OCI-LY3 (cell line): ENCODE results near the gene ATP2A3.

Experiments used
- H2AFZ ChIP-seq: fragments of 200-600, 300-600 bp; shearing (Covaris generic); 2 replicates; pipeline ENCODE4 v1.6.0; 2014; ENCODE audit warnings: antibody characterized with exemption, low read depth, low read length
- H3K27ac ChIP-seq: fragments of 200-600, 300-600 bp; sonication (generic); 2 replicates; pipeline ENCODE4 v1.5.1; 2014; ENCODE audit warnings: mild to moderate bottlenecking, low read length, moderate library complexity, mixed read lengths
- H3K27me3 ChIP-seq: fragments of 200-600, 300-600 bp; sonication (generic); 2 replicates; pipeline ENCODE4 v1.6.1; 2014; ENCODE audit warnings: low read depth, low read length, mixed read lengths
- H3K36me3 ChIP-seq: fragments of 200-600, 300-600 bp; sonication (generic); replicated peaks from 2 replicates; pipeline ENCODE3; 2014; ENCODE audit warnings: low read depth, low read length, mixed read lengths
- H3K4me1 ChIP-seq: fragments of 300-600, 200-600 bp; sonication (generic); 2 replicates; pipeline ENCODE4 v1.6.1; 2014; ENCODE audit warnings: low read length, mixed read lengths
- H3K4me2 ChIP-seq: fragments of 200-600, 300-600 bp; sonication (generic); 2 replicates; pipeline ENCODE4 v1.6.1; 2014; ENCODE audit warnings: low read length, mixed read lengths
- H3K4me3 ChIP-seq: fragments of 300-600, 200-600 bp; sonication (generic); 2 replicates; pipeline ENCODE4 v1.5.1; 2014; ENCODE audit warnings: antibody characterized with exemption, mild to moderate bottlenecking, low read length, moderate library complexity
- H3K79me2 ChIP-seq: fragments of 300-600, 200-600 bp; shearing (Covaris generic); 2 replicates; pipeline ENCODE4 v1.6.1; 2014; ENCODE audit warnings: mild to moderate bottlenecking, low read length, mixed read lengths
- H3K9ac ChIP-seq: fragments of 300-600, 200-600 bp; shearing (Covaris generic); 2 replicates; pipeline ENCODE4 v1.6.0; 2014; ENCODE audit warnings: mild to moderate bottlenecking, low read length, moderate library complexity
- H3K9me3 ChIP-seq: fragments of 200-600, 300-600 bp; shearing (Covaris generic); 2 replicates; pipeline ENCODE4 v1.6.1; 2014; ENCODE audit warnings: low read length, mixed read lengths; ENCODE audit not compliant: insufficient read depth
- H4K20me1 ChIP-seq: fragments of 200-600, 300-600 bp; sonication (generic); 2 replicates; pipeline ENCODE4 v1.6.1; 2016; ENCODE audit warnings: low read length, mixed read lengths; ENCODE audit not compliant: insufficient read depth
- EZH2phosphoT487 ChIP-seq: fragments of 200-600 bp; shearing (Covaris generic); IDR thresholded peaks from 2 replicates; pipeline ENCODE4 v1.6.1; 2018; ENCODE audit warnings: antibody characterized with exemption, mixed run types, low read depth
- TF ChIP-seq, protein P1 (sequence below): fragments of 200-600, 300-600 bp; sonication (generic); IDR thresholded peaks from 2 replicates; pipeline ENCODE4 v1.5.1; 2014; ENCODE audit warnings: antibody characterized with exemption, low read length, low read depth

The ATP2A3 gene

DNA sequence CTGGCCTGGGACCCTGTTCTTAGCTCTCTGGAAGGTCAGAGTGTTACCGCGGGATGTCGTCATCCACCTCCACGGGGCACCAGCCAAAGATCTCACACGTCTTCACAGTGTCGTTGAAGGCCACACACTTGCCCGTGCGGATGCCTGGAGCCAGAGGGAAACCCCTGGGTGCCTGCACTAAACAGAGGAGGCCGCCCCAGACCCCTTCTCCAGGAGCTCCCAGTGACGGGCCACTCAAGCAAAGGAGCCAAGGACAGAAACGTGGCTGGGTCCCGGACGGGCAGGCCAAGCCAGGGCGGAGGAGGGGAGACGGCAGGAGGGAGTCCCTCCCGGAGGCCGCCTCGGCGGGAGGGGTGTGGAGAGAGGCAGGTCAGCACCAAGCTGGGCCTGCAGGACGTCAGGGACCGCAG lies 60.4 kb downstream of the ATP2A3 start:
- no peak for TF ChIP-seq EZH2phosphoT487
- TF ChIP-seq, protein P1, sequence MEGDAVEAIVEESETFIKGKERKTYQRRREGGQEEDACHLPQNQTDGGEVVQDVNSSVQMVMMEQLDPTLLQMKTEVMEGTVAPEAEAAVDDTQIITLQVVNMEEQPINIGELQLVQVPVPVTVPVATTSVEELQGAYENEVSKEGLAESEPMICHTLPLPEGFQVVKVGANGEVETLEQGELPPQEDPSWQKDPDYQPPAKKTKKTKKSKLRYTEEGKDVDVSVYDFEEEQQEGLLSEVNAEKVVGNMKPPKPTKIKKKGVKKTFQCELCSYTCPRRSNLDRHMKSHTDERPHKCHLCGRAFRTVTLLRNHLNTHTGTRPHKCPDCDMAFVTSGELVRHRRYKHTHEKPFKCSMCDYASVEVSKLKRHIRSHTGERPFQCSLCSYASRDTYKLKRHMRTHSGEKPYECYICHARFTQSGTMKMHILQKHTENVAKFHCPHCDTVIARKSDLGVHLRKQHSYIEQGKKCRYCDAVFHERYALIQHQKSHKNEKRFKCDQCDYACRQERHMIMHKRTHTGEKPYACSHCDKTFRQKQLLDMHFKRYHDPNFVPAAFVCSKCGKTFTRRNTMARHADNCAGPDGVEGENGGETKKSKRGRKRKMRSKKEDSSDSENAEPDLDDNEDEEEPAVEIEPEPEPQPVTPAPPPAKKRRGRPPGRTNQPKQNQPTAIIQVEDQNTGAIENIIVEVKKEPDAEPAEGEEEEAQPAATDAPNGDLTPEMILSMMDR = no peak
- Histone ChIP-seq H3K27me3 (no peaks in the 10 kb centered on the region), H3K27ac (no peak overlapping the region), H3K4me1 (no peaks in the 10 kb centered on the region), H3K4me2 (no peak overlapping the region), H3K79me2 (no peaks in the 10 kb centered on the region), H3K9me3 (no peaks in the 10 kb centered on the region), H3K4me3 (no peak overlapping the region), H3K9ac (no peak overlapping the region), H2AFZ (no peak overlapping the region), H3K36me3 (no peaks in the 10 kb centered on the region), H4K20me1 (no peaks in the 10 kb centered on the region)

DNA sequence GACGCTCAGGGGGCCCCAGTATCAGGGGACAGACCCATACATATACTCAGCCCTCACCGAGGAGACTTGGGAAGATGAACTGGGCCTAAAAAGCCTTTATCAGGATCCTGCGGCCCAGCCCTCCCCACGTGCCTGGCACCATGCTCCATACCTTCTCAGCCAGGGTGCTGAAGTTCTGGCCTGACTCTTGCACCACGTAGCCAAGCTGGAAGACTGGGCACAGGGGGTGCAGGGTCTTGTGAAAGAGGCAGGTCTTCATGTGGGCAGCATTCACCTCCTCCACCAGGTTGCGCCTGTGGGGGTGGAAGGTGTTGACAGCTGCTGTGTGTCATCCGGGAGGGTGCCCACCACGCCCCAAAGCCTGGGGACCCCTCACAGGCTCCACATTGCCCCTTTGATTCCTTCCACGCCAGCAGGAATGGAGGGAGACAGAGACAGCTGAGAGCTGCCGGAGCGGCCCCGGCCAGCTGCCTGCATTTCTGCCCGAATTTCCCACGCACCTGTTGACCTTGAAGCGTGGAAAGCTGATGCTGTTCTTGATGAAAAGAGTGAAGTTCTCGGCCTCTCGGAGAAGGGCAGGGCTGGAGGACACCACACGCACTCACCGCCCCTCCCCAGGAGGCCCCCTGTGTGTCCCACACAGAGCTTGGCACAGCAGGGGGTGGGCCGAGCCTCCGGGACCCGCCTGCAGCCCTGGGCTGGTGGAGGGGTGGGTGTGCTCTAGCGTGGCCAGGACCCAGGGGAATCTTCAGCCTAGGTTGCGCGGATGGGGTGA lies 61.0 kb downstream of the ATP2A3 start:
- Histone ChIP-seq H3K9me3 (no peaks in the 10 kb centered on the region), H4K20me1 (no peaks in the 10 kb centered on the region), H3K27ac (no peak overlapping the region), H3K4me2 (no peak overlapping the region), H3K4me1 (no peaks in the 10 kb centered on the region), H3K79me2 (no peaks in the 10 kb centered on the region), H3K4me3 (no peak overlapping the region), H3K9ac (no peak overlapping the region), H3K36me3 (no peaks in the 10 kb centered on the region), H2AFZ (no peak overlapping the region), H3K27me3 (no peaks in the 10 kb centered on the region)
- no peak for TF ChIP-seq EZH2phosphoT487
- TF ChIP-seq, protein P1 = no peak

DNA sequence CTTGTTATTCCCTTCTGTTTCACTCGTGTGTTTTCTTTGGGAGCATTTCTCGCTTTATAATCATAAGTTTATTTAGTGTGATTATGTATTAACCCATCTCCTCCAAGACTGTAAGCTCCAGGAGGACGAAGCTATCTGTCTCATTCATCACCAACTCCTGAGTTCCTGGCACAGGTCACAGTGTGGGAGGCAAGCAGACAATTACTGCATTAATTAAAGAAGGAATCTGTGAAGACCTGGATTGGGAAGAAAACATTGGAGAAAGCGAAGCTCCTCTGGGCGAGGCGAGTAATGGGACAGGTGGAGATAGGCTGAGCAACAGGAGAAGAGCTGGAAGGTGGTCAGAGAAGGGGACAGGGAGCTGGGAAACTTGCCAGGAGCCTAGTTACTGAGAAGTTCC lies 63.6 kb downstream of the ATP2A3 start:
- H3K36me3 ChIP-seq = no peaks in the 10 kb centered on the region
- H3K79me2 ChIP-seq = no peaks in the 10 kb centered on the region
- H3K4me2 ChIP-seq = no peak overlapping the region
- H3K9me3 ChIP-seq = no peaks in the 10 kb centered on the region
- no peak overlapping the region for H3K4me3 ChIP-seq
- no peaks in the 10 kb centered on the region for H4K20me1 ChIP-seq
- no peak overlapping the region for H2AFZ ChIP-seq
- H3K4me1 ChIP-seq = no peaks in the 10 kb centered on the region
- no peaks in the 10 kb centered on the region for H3K27me3 ChIP-seq
- TF ChIP-seq, protein P1 = no peak
- TF ChIP-seq EZH2phosphoT487 = no peak
- H3K27ac ChIP-seq = no peak overlapping the region
- H3K9ac ChIP-seq = no peak overlapping the region

DNA sequence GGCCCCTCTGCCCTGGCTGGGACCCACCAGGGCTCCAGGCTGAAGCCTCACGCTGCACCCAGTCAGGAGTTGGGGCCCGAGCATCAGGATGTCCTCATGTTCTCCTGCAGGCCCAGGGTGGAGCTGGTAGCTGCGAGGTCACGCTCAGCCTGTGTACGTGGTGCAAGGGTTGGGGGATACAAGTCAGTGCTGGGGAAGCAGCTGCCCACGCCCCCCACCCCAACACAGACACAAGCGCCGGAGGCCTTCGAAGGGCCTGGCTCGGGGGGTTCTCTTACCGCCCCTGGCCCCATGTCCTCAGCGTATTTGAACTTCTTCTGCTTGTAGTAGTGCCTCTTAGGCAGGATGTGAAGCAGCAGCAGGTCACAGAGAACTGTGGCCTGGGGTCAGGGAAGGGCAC lies 66.5 kb downstream of the ATP2A3 start:
- Histone ChIP-seq H3K9ac (no peak overlapping the region), H3K4me2 (no peak overlapping the region), H3K9me3 (no peaks in the 10 kb centered on the region), H3K4me1 (peaks cover 5% of the 10 kb centered on the region; the same call in 1 of the 2 replicates), H2AFZ (no peak overlapping the region), H3K4me3 (no peak overlapping the region), H3K27ac (no peak overlapping the region), H3K36me3 (no peaks in the 10 kb centered on the region), H3K27me3 (no peaks in the 10 kb centered on the region), H3K79me2 (no peaks in the 10 kb centered on the region), H4K20me1 (no peaks in the 10 kb centered on the region)
- TF ChIP-seq EZH2phosphoT487 = no peak
